Natural killer cell (primary cell): ENCODE results near the gene GNG10. TPM values are rescaled to one million over a fixed set of nuclear protein-coding genes. Genes with fewer than 3 reads are reported as not detected.
"Not testable (repeated sequence)": the region's sequence is repeated elsewhere in the genome, so short reads cannot be mapped to it uniquely, and the experiment has no call there.

Experiments
- ATAC-seq, 3 donors: fragments of 150-1000 bp in 2 of 3; fragments of 200-7000 bp in 1 of 3; cut with Tn5 transposase; 1 replicate in 1 of 3; 2 replicates in 2 of 3; pipeline ENCODE4 v1.10.0; 2021; ENCODE audit warnings: mild to moderate bottlenecking in 2 of 3, moderate library complexity in 2 of 3
- DNase-seq, 2 donors: peaks; one replicate each; pipeline versions ENCODE4 v3.0.0 to v3.0.0-alpha.2; 2013 to 2021; ENCODE audit warnings: mixed read lengths in 1 of 2
- H3K27ac ChIP-seq: one replicate; pipeline ENCODE4 v1.5.1; 2013; ENCODE audit warnings: mild to moderate bottlenecking, low read length
- H3K27me3 ChIP-seq: one replicate; pipeline ENCODE4 v1.6.1; 2013; ENCODE audit warnings: low read length; ENCODE audit not compliant: control insufficient read depth, insufficient read depth
- H3K36me3 ChIP-seq: one replicate; pipeline ENCODE4 v1.6.1; 2013; ENCODE audit warnings: low read length; ENCODE audit not compliant: control insufficient read depth, insufficient read depth
- H3K4me1 ChIP-seq: one replicate; pipeline ENCODE4 v1.6.1; 2013; ENCODE audit warnings: low read length; ENCODE audit not compliant: control insufficient read depth, insufficient read depth
- H3K4me3 ChIP-seq: one replicate; pipeline ENCODE4 v1.5.1; 2013; ENCODE audit warnings: low read length
- H3K9me3 ChIP-seq: one replicate; pipeline ENCODE4 v1.6.1; 2013; ENCODE audit warnings: low read length; ENCODE audit not compliant: control insufficient read depth, insufficient read depth
- H3K27ac Mint-ChIP-seq, 2 donors: one replicate each; pipeline ENCODE4 v1.8.0; 2022; ENCODE audit warnings: mild to moderate bottlenecking in 2 of 2, mixed read lengths in 2 of 2, moderate library complexity in 1 of 2
- H3K27me3 Mint-ChIP-seq, 2 donors: one replicate each; pipeline ENCODE4 v1.8.0; 2022; ENCODE audit warnings: low read depth in 2 of 2, mixed read lengths in 2 of 2
- H3K36me3 Mint-ChIP-seq: one replicate; pipeline ENCODE4 v1.8.0; 2022; ENCODE audit warnings: mixed read lengths
- H3K4me1 Mint-ChIP-seq, 2 donors: one replicate each; pipeline ENCODE4 v1.8.0; 2022; ENCODE audit warnings: mixed read lengths in 2 of 2
- H3K4me3 Mint-ChIP-seq: one replicate; pipeline ENCODE4 v1.8.0; 2022; ENCODE audit warnings: mild to moderate bottlenecking, moderate library complexity, mixed read lengths
- H3K9me3 Mint-ChIP-seq, 2 donors: one replicate each; pipeline ENCODE4 v1.8.0; 2022; ENCODE audit warnings: mixed read lengths in 2 of 2
- CTCF ChIP-seq: fragments of 200-600 bp; IDR thresholded peaks from one replicate; pipeline ENCODE4 v1.8.0; 2022; ENCODE audit warnings: antibody characterized with exemption
- WGBS: methylation state at CpG from one replicate; pipeline ENCODE4 v1.1.7; 2013; ENCODE audit warnings: missing lambda C conversion rate; ENCODE audit not compliant: insufficient coverage; 5-methylcytosine and 5-hydroxymethylcytosine counted together
- intact Hi-C: fragments of 100-400 bp; cut with micrococcal nuclease; formaldehyde crosslinking; loops from one replicate; pipeline ENCODE4 v1.14.2; 2022
- total RNA-seq, 4 donors: library from RNA; stranded (reverse); fragments of 120-200 nt in 1 of 4; gene quantifications; one replicate each; pipeline versions ENCODE4 v1.2.3 to v1.2.4, GENCODE V29; 2013 to 2022

Gene GNG10
- total RNA-seq, result 1 to 10 TPM; 5.6 to 6.9 (median 6.0) TPM
- total RNA-seq (2013), result 14.9 TPM

DNA sequence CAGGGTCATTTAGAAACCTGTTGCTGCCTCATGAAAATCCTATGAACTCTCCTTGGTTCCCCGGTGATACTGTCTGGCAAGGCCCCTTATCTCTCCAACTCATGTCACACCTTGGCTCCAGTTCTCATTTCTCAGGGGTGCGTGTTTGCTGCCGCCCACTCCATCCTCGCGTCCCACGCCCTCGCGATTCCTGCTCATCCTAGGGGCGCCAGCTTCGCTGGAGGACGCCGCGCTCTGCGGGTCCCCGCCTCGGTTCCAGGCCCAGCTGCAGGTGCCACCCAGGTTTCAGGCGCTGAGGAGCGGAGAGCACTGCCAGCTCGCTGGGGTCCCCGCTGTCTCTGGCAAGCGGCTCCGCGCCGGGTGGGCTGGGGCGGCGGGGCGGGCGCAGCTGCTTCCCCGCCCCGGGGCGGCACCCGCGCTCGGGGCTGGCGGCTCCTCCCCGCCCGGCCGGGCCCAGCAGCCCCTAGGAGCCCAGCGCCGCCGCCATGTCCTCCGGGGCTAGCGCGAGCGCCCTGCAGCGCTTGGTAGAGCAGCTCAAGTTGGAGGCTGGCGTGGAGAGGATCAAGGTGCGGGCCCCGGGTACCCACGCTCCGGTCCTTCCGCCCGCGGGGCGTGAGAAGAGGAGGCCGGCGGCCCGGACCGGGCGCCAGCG, at the start of gene GNG10:
GNG10 (plus strand) TSS at position 456 of the 652 bp plus-strand sequence; CDS start at position 486, 30 bp downstream.
- peak within 1 kb of the TSS; percentile 57 for H3K27ac ChIP-seq
- Mint-ChIP-seq H3K36me3 (no peaks in the 10 kb centered on the region), H3K4me1 (peaks cover 26 to 31% of the 10 kb centered on the region in 2 donors), H3K27me3 (no peaks in the 10 kb centered on the region), H3K27ac (peak within 1 kb of the TSS; percentile 75 to 85), H3K9me3 (no peaks in the 10 kb centered on the region), H3K4me3 (peak within 1 kb of the TSS; percentile 99)
- no peaks in the 10 kb centered on the region for H3K27me3 ChIP-seq
- H3K36me3 ChIP-seq, result no peaks in the 10 kb centered on the region
- no peak for TF ChIP-seq CTCF
- peaks cover 19% of the 10 kb centered on the region for H3K4me1 ChIP-seq
- intact Hi-C loops, result no loop called here
- ATAC-seq (peak; percentile 94 to 96 (median 95)), DNase-seq (peak; percentile 67 to 80)
- H3K9me3 ChIP-seq, result no peaks in the 10 kb centered on the region
- H3K4me3 ChIP-seq, result peak within 1 kb of the TSS; percentile 69
- WGBS, result under 1% methylated on average over 61 of the region's 61 CpGs

- H3K36me3 Mint-ChIP-seq, result no peaks in the 10 kb centered on the region
- intact Hi-C loops, result no loop called here
- H3K4me3 Mint-ChIP-seq, result no peak overlapping the region
Observed at GRCh38 chr9:111613436-111614040, 47.9 kb upstream of the GNG10 start.

GRCh38 chr9:111615928-111616327, 45.5 kb upstream of the GNG10 start:
- no peaks in the 10 kb centered on the region for H3K4me1 Mint-ChIP-seq
- H3K36me3 ChIP-seq, result no peaks in the 10 kb centered on the region
- H3K9me3 Mint-ChIP-seq, result no peaks in the 10 kb centered on the region
- H3K9me3 ChIP-seq, result no peaks in the 10 kb centered on the region
- H3K27me3 ChIP-seq, result peaks cover 3% of the 10 kb centered on the region
- TF ChIP-seq CTCF, result no peak
- H3K27ac ChIP-seq, result no peak overlapping the region
- H3K36me3 Mint-ChIP-seq, result no peaks in the 10 kb centered on the region
- no peak overlapping the region for H3K4me3 ChIP-seq
- WGBS, result 87% methylated on average over 3 of the region's 3 CpGs
- H3K4me1 ChIP-seq, result no peaks in the 10 kb centered on the region
- intact Hi-C loops, result no loop called here
- DNase-seq (no peak), ATAC-seq (no peak)
- H3K27me3 Mint-ChIP-seq, result peaks cover 28 to 38% of the 10 kb centered on the region in 2 donors
- no peak overlapping the region for H3K27ac Mint-ChIP-seq
- no peak overlapping the region for H3K4me3 Mint-ChIP-seq

More at GRCh38 chr9:111613436-111614040, 47.9 kb upstream of the GNG10 start:
- ATAC-seq, result no peak
- H3K36me3 ChIP-seq, result no peaks in the 10 kb centered on the region
- H3K27me3 ChIP-seq, result peaks cover 3% of the 10 kb centered on the region
- no peaks in the 10 kb centered on the region for H3K9me3 ChIP-seq
- H3K27ac Mint-ChIP-seq, result no peak overlapping the region
- H3K27me3 Mint-ChIP-seq, result peaks cover 39 to 52% of the 10 kb centered on the region in 2 donors
- H3K27ac ChIP-seq, result no peak overlapping the region
- no peaks in the 10 kb centered on the region for H3K4me1 ChIP-seq
- H3K4me1 Mint-ChIP-seq, result no peaks in the 10 kb centered on the region
- WGBS, result 86% methylated on average over 3 of the region's 4 CpGs
- TF ChIP-seq CTCF, result no peak
- H3K4me3 ChIP-seq, result no peak overlapping the region
- no peaks in the 10 kb centered on the region for H3K9me3 Mint-ChIP-seq
- no peak for DNase-seq

GRCh38 chr9:111617349-111617748, 44.1 kb upstream of the GNG10 start:
- DNase-seq, H3K36me3 ChIP-seq, intact Hi-C loops, H3K4me1 ChIP-seq, H3K9me3 ChIP-seq, H3K27me3 ChIP-seq, H3K27ac Mint-ChIP-seq, H3K4me3 Mint-ChIP-seq, H3K27ac ChIP-seq, H3K4me3 ChIP-seq, H3K4me1 Mint-ChIP-seq, H3K36me3 Mint-ChIP-seq, ATAC-seq, H3K9me3 Mint-ChIP-seq: not testable (repeated sequence)
- peaks cover 23 to 40% of the 10 kb centered on the region in 2 donors for H3K27me3 Mint-ChIP-seq
- WGBS, result 95% methylated on average over 23 of the region's 29 CpGs
